HG03565 (cell line): ENCODE measurements around the gene KRT83.
"Not testable (repeated sequence)": the region's sequence is repeated elsewhere in the genome, so short reads cannot be mapped to it uniquely, and the experiment has no call there.

ENCODE experiments used
- ATAC-seq: cut with Tn5 transposase; IDR thresholded peaks from one replicate; pipeline ENCODE4 v1.9.1; 2021; ENCODE audit warnings: mild to moderate bottlenecking, moderate library complexity; ENCODE audit not compliant: unreplicated experiment

KRT83 gene

GRCh38 chr12:52354200-52354599, 33.0 kb upstream of the KRT83 start:
- ATAC-seq = no peak

GRCh38 chr12:52353766-52354165, 32.6 kb upstream of the KRT83 start:
- no peak for ATAC-seq

- ATAC-seq = no peak
Observed at GRCh38 chr12:52352951-52353350, 31.8 kb upstream of the KRT83 start.

GRCh38 chr12:52351196-52352059, 30.2 kb upstream of the KRT83 start:
- ATAC-seq = no peak

- no peak for ATAC-seq
Observed at GRCh38 chr12:52350786-52351185, 29.6 kb upstream of the KRT83 start.

GRCh38 chr12:52350021-52350620, 28.9 kb upstream of the KRT83 start:
- no peak for ATAC-seq

- no peak for ATAC-seq
Observed at GRCh38 chr12:52349196-52349595, 28.0 kb upstream of the KRT83 start.

GRCh38 chr12:52347551-52348510, 26.6 kb upstream of the KRT83 start:
- ATAC-seq = no peak

- no peak for ATAC-seq
Observed at GRCh38 chr12:52347016-52347415, 25.8 kb upstream of the KRT83 start.

GRCh38 chr12:52346593-52346992, 25.4 kb upstream of the KRT83 start:
- no peak for ATAC-seq

GRCh38 chr12:52345041-52345440, 23.8 kb upstream of the KRT83 start:
- ATAC-seq = not testable (repeated sequence)

- ATAC-seq = no peak
Observed at GRCh38 chr12:52344111-52344510, 22.9 kb upstream of the KRT83 start.

- no peak for ATAC-seq
Observed at GRCh38 chr12:52343550-52343949, 22.4 kb upstream of the KRT83 start.

- ATAC-seq = no peak
Observed at GRCh38 chr12:52342781-52343490, 21.7 kb upstream of the KRT83 start.

- no peak for ATAC-seq
Observed at GRCh38 chr12:52341066-52341580, 19.9 kb upstream of the KRT83 start.

GRCh38 chr12:52338241-52338960, 17.2 kb upstream of the KRT83 start:
- no peak for ATAC-seq

GRCh38 chr12:52337054-52337453, 15.9 kb upstream of the KRT83 start:
- ATAC-seq = no peak

- no peak for ATAC-seq
Observed at GRCh38 chr12:52336641-52337040, 15.4 kb upstream of the KRT83 start.

GRCh38 chr12:52335598-52336262, 14.5 kb upstream of the KRT83 start:
- no peak for ATAC-seq
